ENCODE results near the gene DCAF8L2.

- no peak for TF ChIP-seq CTCF (IDR thresholded peaks at IDR 0.05; ENCODE audit: insufficient read depth, low read depth, low read length)
- TF ChIP-seq EZH2 (IDR thresholded peaks at IDR 0.05; ENCODE audit: insufficient read depth, low read length) = no peak
Measured at GRCh38 chrX:27671234-27671633, 81.1 kb downstream of the DCAF8L2 start.
